Measurements from ENCODE around the gene TFAP2A. TPM values are rescaled to one million over a fixed set of nuclear protein-coding genes. Genes with fewer than 3 reads are reported as not detected.

TFAP2A gene
- polyA plus RNA-seq, 1 donor from 2014 or later: 0.78 TPM

- H3K79me2 ChIP-seq (replicated peaks; ENCODE audit: insufficient read depth, low read length): no peaks in the 10 kb centered on the region
- TF ChIP-seq EZH2 (IDR thresholded peaks at IDR 0.05; ENCODE audit: borderline replicate concordance, insufficient read depth, low read length, poor library complexity, severe bottlenecking): no peak
- no peak for TF ChIP-seq POLR2AphosphoS5 (IDR thresholded peaks at IDR 0.05)
- no peak for TF ChIP-seq TAF1 (IDR thresholded peaks at IDR 0.05; ENCODE audit: low read depth)
- TF ChIP-seq RAD21 (conservative IDR thresholded peaks at IDR 0.05): no peak
- no peaks in the 10 kb centered on the region for H3K9me2 ChIP-seq (ENCODE audit: insufficient read depth, low read length)
- no peaks in the 10 kb centered on the region for H3K36me3 ChIP-seq (ENCODE audit: insufficient read depth, low read length)
- no peak overlapping the region for H3K9ac ChIP-seq (ENCODE audit: low read length)
- H3F3A ChIP-seq (ENCODE audit: insufficient read depth, low read length, poor library complexity, severe bottlenecking): no peaks in the 10 kb centered on the region
- H3K27ac ChIP-seq (ENCODE audit: low read length): no peak overlapping the region
- H3K4me3 ChIP-seq (ENCODE audit: low read length): no peak overlapping the region
- H4K20me1 ChIP-seq (ENCODE audit: insufficient read depth): no peaks in the 10 kb centered on the region
- H3K9me3 ChIP-seq (ENCODE audit: low read length): no peaks in the 10 kb centered on the region
- no peak overlapping the region for H3K4me2 ChIP-seq (ENCODE audit: low read length)
- H3K27me3 ChIP-seq (ENCODE audit: insufficient read depth, low read depth, low read length): peaks cover 96% of the 10 kb centered on the region
- no peak overlapping the region for H2AFZ ChIP-seq (ENCODE audit: low read depth, low read length)
Observed at GRCh38 chr6:10401632-10402223, 13.1 kb downstream of the TFAP2A start.

DNA sequence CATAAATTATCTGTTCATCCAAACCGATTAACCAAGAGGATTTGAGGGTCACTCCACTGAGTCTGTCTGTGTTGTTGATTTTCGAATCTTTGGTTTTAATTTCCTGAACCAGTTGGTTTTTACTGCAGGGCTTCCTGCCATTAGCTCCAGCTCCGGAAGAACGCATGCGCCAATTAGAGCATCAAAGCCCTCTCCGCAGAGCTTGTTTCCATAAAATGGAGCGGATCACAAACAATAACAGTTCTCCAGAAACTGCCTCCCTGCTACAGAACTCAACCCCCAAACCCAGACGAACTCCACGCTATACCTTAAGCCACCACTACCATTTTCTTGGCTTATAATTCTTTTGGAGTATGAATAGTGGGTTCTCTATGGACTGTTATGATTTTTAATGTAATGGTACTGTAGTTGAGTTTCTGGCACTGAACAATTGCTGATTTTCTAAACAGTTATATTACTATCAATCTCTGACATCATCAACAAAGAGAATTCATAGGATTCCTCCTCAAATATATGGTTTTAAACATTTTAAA lies 13.8 kb downstream of the TFAP2A start:
- H3K9me3 ChIP-seq (ENCODE audit: low read length): no peaks in the 10 kb centered on the region
- TF ChIP-seq TAF1 (IDR thresholded peaks at IDR 0.05; ENCODE audit: low read depth) (no peak), RAD21 (conservative IDR thresholded peaks at IDR 0.05) (no peak), POLR2AphosphoS5 (IDR thresholded peaks at IDR 0.05) (no peak), SMC3 (conservative IDR thresholded peaks at IDR 0.05; ENCODE audit: poor library complexity) (no peak), MXI1 (conservative IDR thresholded peaks at IDR 0.05; ENCODE audit: poor library complexity, severe bottlenecking) (no peak)
- TF ChIP-seq, protein P1, sequence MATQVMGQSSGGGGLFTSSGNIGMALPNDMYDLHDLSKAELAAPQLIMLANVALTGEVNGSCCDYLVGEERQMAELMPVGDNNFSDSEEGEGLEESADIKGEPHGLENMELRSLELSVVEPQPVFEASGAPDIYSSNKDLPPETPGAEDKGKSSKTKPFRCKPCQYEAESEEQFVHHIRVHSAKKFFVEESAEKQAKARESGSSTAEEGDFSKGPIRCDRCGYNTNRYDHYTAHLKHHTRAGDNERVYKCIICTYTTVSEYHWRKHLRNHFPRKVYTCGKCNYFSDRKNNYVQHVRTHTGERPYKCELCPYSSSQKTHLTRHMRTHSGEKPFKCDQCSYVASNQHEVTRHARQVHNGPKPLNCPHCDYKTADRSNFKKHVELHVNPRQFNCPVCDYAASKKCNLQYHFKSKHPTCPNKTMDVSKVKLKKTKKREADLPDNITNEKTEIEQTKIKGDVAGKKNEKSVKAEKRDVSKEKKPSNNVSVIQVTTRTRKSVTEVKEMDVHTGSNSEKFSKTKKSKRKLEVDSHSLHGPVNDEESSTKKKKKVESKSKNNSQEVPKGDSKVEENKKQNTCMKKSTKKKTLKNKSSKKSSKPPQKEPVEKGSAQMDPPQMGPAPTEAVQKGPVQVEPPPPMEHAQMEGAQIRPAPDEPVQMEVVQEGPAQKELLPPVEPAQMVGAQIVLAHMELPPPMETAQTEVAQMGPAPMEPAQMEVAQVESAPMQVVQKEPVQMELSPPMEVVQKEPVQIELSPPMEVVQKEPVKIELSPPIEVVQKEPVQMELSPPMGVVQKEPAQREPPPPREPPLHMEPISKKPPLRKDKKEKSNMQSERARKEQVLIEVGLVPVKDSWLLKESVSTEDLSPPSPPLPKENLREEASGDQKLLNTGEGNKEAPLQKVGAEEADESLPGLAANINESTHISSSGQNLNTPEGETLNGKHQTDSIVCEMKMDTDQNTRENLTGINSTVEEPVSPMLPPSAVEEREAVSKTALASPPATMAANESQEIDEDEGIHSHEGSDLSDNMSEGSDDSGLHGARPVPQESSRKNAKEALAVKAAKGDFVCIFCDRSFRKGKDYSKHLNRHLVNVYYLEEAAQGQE (IDR thresholded peaks at IDR 0.05; ENCODE audit: borderline replicate concordance): no peak
- TF ChIP-seq, protein P2, sequence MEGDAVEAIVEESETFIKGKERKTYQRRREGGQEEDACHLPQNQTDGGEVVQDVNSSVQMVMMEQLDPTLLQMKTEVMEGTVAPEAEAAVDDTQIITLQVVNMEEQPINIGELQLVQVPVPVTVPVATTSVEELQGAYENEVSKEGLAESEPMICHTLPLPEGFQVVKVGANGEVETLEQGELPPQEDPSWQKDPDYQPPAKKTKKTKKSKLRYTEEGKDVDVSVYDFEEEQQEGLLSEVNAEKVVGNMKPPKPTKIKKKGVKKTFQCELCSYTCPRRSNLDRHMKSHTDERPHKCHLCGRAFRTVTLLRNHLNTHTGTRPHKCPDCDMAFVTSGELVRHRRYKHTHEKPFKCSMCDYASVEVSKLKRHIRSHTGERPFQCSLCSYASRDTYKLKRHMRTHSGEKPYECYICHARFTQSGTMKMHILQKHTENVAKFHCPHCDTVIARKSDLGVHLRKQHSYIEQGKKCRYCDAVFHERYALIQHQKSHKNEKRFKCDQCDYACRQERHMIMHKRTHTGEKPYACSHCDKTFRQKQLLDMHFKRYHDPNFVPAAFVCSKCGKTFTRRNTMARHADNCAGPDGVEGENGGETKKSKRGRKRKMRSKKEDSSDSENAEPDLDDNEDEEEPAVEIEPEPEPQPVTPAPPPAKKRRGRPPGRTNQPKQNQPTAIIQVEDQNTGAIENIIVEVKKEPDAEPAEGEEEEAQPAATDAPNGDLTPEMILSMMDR (IDR thresholded peaks at IDR 0.05; ENCODE audit: poor library complexity, severe bottlenecking): no peak
- no peak overlapping the region for H3K4me2 ChIP-seq (ENCODE audit: low read length)
- H3K27me3 ChIP-seq (ENCODE audit: insufficient read depth, low read depth, low read length): peaks cover 96% of the 10 kb centered on the region
- H3K9me2 ChIP-seq (ENCODE audit: insufficient read depth, low read length): no peaks in the 10 kb centered on the region
- no peaks in the 10 kb centered on the region for H3K36me3 ChIP-seq (ENCODE audit: insufficient read depth, low read length)
- H3K79me2 ChIP-seq (replicated peaks; ENCODE audit: insufficient read depth, low read length): no peaks in the 10 kb centered on the region
- no peaks in the 10 kb centered on the region for H4K20me1 ChIP-seq (ENCODE audit: insufficient read depth)
- H3K4me3 ChIP-seq (ENCODE audit: low read length): no peak overlapping the region
- no peak overlapping the region for H2AFZ ChIP-seq (ENCODE audit: low read depth, low read length)
- no peaks in the 10 kb centered on the region for H3F3A ChIP-seq (ENCODE audit: insufficient read depth, low read length, poor library complexity, severe bottlenecking)
- H3K9ac ChIP-seq (ENCODE audit: low read length): no peak overlapping the region
- H3K27ac ChIP-seq (ENCODE audit: low read length): no peak overlapping the region

All from neural cell (in vitro differentiated cells).